Choroid plexus epithelial cell (primary cell): ENCODE results near the gene RSL24D1.

Experiments
- DNase-seq: peaks from one replicate; pipeline ENCODE4 v3.0.0-alpha.2; 2010; ENCODE audit warnings: low read depth
- H3K4me3 ChIP-seq: 2 replicates; pipeline ENCODE4 v1.5.1; 2011; ENCODE audit warnings: low read depth, mild to moderate bottlenecking, control low read depth, low read length, moderate library complexity
- CTCF ChIP-seq: conservative IDR thresholded peaks from 2 replicates; pipeline ENCODE4 v1.5.1; 2011; ENCODE audit warnings: low read depth, mild to moderate bottlenecking, control low read depth, inconsistent platforms, low read length, moderate library complexity

Gene RSL24D1

GRCh38 chr15:55238877-55239276 is 42.1 kb upstream of the RSL24D1 start:
- DNase-seq, result no peak
- no peak for TF ChIP-seq CTCF
- no peak overlapping the region for H3K4me3 ChIP-seq

GRCh38 chr15:55237219-55238130 is 40.7 kb upstream of the RSL24D1 start:
- peak; percentile 45 for DNase-seq
- no peak for TF ChIP-seq CTCF
- H3K4me3 ChIP-seq, result no peak overlapping the region

GRCh38 chr15:55235546-55236036 is 38.9 kb upstream of the RSL24D1 start:
- no peak for DNase-seq
- H3K4me3 ChIP-seq, result no peak overlapping the region
- no peak for TF ChIP-seq CTCF

- no peak for DNase-seq
- no peak for TF ChIP-seq CTCF
- H3K4me3 ChIP-seq, result no peak overlapping the region
Observed at GRCh38 chr15:55234800-55235104, 38.0 kb upstream of the RSL24D1 start.

- no peak overlapping the region for H3K4me3 ChIP-seq
- no peak for TF ChIP-seq CTCF
- DNase-seq, result no peak
Observed at GRCh38 chr15:55234104-55234799, 37.5 kb upstream of the RSL24D1 start.

GRCh38 chr15:55231455-55231854 is 34.7 kb upstream of the RSL24D1 start:
- H3K4me3 ChIP-seq, result no peak overlapping the region
- TF ChIP-seq CTCF, result no peak
- no peak for DNase-seq
